Suppressor macrophage (primary cell): ENCODE measurements around the gene CEBPE.
A peak's percentile ranks its signal among the peaks of the same experiment; 100 is the strongest.

Experiments used
- DNase-seq, 4 experiments: peaks; one replicate each; pipeline ENCODE4 v3.0.0-alpha.2; 2020 to 2022

Gene CEBPE

GRCh38 chr14:23074906-23075305 lies 44.1 kb downstream of the CEBPE start:
- DNase-seq = no peak

GRCh38 chr14:23071921-23072539 lies 47.0 kb downstream of the CEBPE start:
- no peak for DNase-seq

GRCh38 chr14:23071244-23071920 lies 47.7 kb downstream of the CEBPE start:
- peak; percentile 80 to 91 (median 86) for DNase-seq

DNA sequence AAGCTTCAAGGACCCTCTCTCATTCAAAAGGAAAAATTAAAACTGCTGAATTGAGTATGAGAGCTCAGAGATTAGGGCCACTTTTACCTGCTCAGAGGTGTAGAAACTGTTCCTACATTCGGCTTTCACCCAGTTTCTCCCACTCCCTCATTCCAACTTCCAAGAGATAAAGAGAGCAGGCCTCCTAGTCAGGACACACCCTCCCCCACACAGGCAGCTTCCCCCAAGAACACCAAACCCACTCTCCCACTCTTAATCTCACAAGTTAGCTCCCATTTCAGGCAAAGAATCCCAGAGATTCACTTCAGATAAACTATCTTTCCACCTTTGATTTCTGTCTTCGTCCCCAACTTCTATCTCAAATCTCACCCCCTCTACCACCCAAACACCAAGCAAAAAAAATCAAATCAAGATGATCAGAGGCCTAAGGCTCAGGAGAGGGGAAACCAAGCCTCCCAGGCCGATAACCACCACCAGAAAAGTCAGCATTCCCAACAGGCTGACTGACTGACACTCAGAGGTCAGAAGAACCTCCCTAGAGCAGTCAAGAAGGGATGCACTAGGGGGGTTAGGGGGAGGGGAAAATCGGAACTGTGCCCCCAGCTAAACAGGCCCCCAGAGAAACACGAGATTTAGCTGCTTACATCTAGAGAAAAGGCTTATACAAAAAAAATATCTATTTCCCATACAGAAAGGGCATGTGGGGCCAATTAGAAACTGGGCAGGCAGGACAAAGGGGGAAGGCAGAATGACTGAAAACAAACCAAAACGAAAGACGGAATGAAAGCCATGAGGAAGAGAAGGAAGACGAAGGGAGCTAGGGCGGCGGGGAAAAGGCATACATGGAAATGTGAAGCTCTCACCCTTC lies 48.6 kb downstream of the CEBPE start:
- peak in 1 of 4 experiments; percentile 14 for DNase-seq

DNA sequence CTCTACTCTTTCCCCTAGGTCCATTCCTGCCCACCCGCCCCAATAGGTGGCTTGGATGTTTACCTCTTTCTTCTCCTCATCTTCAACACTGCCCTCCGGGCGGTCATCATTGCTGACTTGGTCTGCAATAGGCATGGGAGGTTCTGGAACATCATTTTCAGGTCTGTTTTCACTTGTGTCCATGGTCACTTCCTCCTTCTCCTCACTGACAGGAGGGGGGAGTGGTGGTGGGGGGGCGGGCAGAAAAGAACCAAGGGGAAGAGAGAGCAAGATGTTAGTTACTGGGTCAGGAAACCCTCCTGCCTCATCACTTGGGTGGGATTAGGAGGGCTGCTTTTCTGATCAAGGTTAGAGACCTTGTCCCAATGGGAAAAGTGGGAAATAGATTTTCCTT lies 49.6 kb downstream of the CEBPE start:
- DNase-seq = peak in 3 of 4 experiments; percentile 36 to 47 (median 40)

DNA sequence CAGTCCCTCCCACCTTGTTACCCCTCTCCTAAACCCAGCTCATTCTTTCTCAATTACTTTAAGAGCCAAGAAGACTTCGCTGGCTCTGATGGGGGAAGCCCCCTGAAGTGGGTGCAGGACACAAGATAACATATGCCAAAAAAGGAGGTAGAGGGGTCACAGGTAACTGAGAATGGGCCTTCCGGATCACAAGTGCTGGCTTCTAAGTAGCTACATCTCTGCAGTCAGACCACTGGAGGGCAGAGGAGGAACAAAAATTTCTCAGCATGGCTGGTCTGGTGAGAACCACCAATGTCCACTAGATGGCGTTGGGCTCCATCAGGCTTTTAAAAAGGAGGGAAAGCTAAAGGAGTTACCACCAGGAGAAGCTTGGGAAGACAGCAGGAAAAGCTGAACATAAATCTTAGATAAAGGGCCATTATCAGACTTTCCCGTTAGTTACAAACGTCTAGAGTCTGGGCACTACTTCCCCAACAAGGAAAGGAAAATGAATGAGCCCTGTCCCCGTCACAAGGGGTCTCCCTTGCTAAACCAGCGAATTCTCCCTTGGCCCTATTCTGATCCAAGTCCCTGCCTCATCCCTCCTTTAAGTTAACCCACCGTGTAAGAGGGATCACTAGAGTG lies 50.2 kb downstream of the CEBPE start:
- peak; percentile 89 to 92 (median 91) for DNase-seq

- DNase-seq = no peak
Measured at GRCh38 chr14:23067847-23068788, 50.9 kb downstream of the CEBPE start.
